ENCODE data around the gene ARHGAP4. TPM values are rescaled to one million over a fixed set of nuclear protein-coding genes. Genes with fewer than 3 reads are reported as not detected.

ARHGAP4 gene
- total and polyA plus RNA-seq, 11 donors: 6.8 to 55.8 (median 12.9) TPM

DNA sequence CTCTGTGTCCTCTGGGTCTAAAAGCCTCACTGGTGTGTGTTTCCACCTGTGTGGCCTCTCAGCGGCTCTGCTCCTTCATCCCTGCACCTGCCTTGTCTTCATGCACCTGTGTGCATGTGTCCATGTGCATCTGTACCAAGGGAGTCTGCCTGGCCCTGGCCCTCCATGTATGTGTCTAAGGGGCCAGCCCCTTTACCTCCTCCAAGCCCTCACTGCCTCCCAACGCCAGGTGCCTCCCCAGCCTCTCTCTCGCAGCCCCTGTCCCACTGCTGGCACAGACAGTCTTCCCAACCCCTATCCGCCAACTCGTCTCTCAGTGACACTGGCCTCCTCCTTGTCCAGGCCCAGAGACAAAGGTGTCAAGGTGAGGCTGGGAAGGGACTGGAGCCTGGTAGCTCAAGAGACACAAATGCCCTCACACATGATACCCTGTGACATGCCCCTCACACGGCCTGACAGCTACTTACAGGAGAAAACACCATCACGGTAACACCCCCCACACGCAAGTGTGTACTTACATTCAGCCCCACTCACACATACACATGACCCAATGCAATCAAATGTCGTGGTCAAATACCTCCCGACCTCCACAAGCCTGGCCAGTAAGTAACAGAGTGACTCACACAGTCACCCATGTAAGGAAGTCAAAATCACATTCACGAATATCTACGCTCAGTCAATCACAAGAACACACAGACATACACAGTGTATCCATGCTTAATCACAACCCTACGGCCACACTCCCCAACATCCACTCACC, 51.5 kb downstream of the ARHGAP4 start:
- no peak overlapping the region for H3K4me3 ChIP-seq
- no peak for TF ChIP-seq POLR2A (IDR thresholded peaks at IDR 0.05)
- TF ChIP-seq, protein P1, sequence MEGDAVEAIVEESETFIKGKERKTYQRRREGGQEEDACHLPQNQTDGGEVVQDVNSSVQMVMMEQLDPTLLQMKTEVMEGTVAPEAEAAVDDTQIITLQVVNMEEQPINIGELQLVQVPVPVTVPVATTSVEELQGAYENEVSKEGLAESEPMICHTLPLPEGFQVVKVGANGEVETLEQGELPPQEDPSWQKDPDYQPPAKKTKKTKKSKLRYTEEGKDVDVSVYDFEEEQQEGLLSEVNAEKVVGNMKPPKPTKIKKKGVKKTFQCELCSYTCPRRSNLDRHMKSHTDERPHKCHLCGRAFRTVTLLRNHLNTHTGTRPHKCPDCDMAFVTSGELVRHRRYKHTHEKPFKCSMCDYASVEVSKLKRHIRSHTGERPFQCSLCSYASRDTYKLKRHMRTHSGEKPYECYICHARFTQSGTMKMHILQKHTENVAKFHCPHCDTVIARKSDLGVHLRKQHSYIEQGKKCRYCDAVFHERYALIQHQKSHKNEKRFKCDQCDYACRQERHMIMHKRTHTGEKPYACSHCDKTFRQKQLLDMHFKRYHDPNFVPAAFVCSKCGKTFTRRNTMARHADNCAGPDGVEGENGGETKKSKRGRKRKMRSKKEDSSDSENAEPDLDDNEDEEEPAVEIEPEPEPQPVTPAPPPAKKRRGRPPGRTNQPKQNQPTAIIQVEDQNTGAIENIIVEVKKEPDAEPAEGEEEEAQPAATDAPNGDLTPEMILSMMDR (IDR thresholded peaks at IDR 0.05): no peak
- H3K27me3 ChIP-seq: peaks cover 0 to 64% (median 6%) of the 10 kb centered on the region in 9 donors
- ATAC-seq: no peak
- no peaks in the 10 kb centered on the region for H3K9me3 ChIP-seq
- no peak for DNase-seq
- 72 to 83% (median 80%) methylated on average over 13 of the region's 13 CpGs for whole genome bisulfite sequencing, 4 donors
- no peak overlapping the region for H3K27ac ChIP-seq
- H3K36me3 ChIP-seq: no peaks in the 10 kb centered on the region
- no peaks in the 10 kb centered on the region for H3K4me1 ChIP-seq
- intact Hi-C loops (cut with DNase I): no loop called here

DNA sequence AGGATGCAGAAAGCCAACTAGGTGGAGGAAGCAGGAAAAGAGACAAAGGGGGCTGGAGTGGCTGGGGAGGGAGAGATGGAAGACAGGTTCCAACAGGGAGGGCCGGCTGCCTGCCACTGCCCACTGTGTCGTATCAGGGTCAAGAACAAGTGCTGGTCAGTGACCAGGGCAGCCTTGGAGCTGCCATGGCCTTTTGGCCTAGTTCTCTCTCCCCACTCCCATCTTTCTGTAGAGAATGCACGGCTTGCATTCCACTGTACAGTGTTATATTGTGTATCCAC, 52.0 kb downstream of the ARHGAP4 start:
- DNase-seq (no peak), ATAC-seq (no peak)
- Histone ChIP-seq H3K27me3 (peaks cover 0 to 64% (median 6%) of the 10 kb centered on the region in 9 donors), H3K4me3 (no peak overlapping the region), H3K27ac (no peak overlapping the region), H3K9me3 (no peaks in the 10 kb centered on the region), H3K4me1 (no peaks in the 10 kb centered on the region), H3K36me3 (no peaks in the 10 kb centered on the region)
- intact Hi-C loops (cut with DNase I): no loop called here
- 20 to 50% (median 44%) methylated on average over 3 of the region's 3 CpGs for WGBS, 4 donors
- TF ChIP-seq, protein P1 (IDR thresholded peaks at IDR 0.05): no peak
- no peak for TF ChIP-seq POLR2A (IDR thresholded peaks at IDR 0.05)

DNA sequence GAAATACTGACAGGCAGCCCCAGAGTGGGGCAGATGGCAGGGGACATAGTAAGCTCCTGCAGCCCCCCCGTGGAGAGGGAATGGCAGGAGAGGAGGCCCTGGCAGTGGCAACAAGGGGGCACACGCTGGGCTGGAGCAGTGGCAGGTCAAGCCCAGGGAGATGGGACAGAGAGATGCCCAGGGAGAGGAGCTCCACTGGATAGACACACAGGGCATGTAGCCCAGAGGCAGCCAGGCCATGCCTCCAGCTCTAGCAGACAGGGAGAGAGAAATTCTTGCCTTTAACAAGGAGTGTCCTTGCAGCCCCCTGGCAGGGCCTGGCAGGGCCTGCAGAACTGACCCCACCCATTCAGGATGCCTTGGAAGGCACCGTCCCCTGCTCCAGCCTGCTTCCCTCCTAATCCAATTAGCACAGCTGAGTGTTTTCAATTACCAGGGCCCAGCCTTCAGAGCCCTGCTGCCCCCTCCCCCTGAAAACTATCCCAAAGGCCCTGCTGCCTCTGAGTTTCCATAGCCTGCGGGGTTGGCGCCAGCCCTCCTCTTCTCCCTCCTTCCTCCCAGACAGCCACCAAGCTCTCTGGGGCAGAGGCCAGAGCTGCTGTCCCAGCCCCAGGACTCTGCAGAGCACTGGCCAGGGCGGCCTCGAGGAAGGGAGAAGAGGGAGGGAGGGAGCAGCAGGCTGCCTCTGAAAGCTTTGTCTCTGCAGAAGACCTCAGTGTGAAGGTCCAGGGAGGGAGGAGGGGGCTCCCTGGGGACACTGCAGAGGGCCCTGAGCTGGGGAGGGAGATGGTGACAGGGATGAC, 52.6 kb downstream of the ARHGAP4 start:
- Histone ChIP-seq H3K27me3 (peaks cover 0 to 58% (median 6%) of the 10 kb centered on the region in 9 donors), H3K4me3 (no peak overlapping the region)
- intact Hi-C loops (cut with DNase I): no loop called here

More for the DNA sequence above, 52.6 kb downstream of the ARHGAP4 start:
- Histone ChIP-seq H3K9me3 (no peaks in the 10 kb centered on the region), H3K36me3 (no peaks in the 10 kb centered on the region), H3K27ac (no peak overlapping the region), H3K4me1 (no peaks in the 10 kb centered on the region)
- DNase-seq (peak in 1 of 5 donors; percentile 9), ATAC-seq (no peak)
- TF ChIP-seq, protein P1 (IDR thresholded peaks at IDR 0.05): no peak
- 17 to 41% (median 34%) methylated on average over 6 to 7 of the region's 7 CpGs for WGBS, 4 donors

All from heart left ventricle (tissue), 16 donors.